Stimulated activated naive CD4-positive, alpha-beta T cell (primary cell): Measurements from ENCODE around the gene SBF2.
"Not testable (repeated sequence)": the region's sequence is repeated elsewhere in the genome, so short reads cannot be mapped to it uniquely, and the experiment has no call there.

ENCODE experiments used
- DNase-seq, 6 experiments: peaks; one replicate each; lab custom pipeline; 2025; lab: John Stamatoyannopoulos, UW

Gene SBF2

DNA sequence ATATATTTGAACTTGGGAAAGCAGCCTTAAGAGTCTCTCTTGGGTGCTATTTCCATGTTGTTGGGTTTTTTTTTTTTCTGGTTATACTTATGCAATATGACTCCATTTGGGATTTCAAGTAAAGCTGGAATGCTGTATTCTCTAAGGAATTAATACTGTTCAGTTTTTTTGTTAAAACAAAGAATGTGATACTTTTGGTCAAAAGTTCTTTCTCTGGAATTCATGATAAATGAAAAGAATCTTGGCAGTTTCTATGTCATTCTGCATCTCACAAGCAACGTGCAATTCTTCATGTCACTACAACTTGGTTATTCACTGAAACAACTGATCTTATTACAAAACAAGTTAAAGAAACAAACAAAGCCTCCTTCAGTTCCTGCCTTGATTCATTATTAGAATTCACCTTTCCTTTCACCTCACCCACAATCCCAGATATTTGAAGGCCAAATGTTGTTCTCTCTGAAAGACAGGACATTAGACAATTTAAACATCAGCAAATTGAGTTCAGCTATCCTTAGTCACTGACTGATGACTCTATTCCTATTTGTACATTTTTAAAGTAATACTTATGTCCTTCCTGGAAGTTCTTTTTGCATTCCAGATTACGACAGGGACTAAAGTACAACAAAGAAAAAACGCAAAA lies 176.2 kb downstream of the SBF2 start:
- DNase-seq = no peak

DNA sequence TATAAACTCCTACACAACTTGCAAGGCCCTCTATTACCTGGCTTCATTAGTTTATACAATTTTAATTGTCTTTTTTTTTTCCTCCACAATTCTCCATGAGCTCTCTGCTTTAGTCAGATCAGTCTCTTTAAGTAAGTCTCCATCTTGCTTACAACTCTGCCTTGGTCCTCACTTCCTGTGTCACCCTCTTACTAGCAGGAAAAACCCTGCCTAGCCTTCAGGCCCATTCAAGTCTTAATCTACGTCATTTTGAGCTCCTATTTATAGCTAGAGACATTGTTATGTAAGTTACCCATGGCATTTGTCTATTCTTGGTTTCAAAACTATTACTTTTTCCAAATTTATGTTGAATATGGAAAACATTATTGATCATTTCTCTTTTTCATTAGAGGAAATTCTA lies 177.4 kb downstream of the SBF2 start:
- no peak for DNase-seq

DNA sequence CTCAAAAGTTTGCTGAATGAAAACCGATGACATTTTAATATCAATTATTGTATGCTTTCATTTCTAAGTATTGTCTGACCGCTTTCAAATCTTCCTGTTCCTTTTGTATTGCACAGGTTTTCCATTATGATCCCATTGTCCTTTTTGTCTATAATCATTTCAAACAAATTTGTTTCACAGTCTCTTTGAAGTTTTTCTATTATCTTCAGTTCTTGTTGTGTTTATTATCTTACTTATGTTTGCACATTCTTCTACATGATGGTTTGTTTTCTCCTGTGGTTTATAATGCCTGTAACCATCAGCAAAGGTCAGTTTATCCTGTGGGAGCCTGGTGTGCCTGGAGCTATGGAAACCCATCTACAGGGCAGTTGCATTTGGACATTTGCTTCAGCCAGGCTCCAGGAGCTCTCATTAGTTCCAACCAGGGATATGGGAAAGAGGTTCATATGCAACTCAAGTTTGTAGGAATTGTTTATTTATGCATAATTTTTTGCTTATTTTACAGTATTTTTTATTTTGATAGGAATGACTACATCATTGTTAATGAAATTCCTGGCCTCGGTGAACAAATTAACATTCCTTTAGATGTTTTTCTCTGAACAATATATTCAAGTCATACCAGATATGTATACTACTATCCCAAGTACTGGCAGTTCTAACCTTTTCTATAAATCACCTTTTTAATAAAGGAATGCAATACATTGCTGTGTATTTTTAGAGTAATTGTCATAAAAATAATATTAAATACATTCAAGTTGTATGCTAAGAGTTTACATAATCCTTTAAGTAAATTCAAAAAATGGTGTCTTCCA lies 179.2 kb downstream of the SBF2 start:
- DNase-seq = no peak

DNA sequence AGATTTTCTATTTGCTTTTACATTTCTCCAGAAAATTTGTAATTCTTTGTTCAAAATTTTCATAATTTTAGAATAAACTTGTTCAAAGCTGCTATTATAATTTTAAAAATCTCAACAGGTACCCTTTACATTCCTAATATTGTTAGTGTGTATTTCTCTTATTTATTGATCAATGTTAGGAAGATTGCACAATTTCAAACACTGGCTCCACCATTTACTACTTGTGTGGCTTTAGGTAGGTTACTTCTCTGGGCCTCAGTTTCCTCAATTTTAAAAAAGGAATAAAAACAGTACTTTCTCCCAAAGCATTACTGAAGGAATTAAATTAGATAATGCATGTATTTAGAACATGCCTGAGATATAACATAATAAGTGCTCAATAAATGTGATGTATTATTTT lies 180.2 kb downstream of the SBF2 start:
- no peak for DNase-seq

DNA sequence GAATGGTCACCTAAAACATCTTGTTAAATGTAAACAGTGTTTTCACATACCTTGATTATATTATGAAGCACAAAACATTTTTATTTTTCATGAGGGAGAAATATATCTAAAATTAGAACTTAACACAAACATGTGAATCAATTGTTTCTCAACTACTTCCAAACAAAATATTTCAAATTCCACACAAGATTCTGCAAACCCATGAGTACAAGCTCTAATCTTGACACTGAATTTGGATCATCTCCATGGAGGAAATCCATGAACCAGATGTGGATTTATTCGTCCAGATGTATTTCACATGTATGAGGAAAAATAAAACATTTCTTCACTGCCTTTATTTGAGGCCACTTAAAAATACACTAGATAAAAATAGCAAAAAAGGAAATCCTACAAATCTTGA lies 184.2 kb downstream of the SBF2 start:
- no peak for DNase-seq

DNA sequence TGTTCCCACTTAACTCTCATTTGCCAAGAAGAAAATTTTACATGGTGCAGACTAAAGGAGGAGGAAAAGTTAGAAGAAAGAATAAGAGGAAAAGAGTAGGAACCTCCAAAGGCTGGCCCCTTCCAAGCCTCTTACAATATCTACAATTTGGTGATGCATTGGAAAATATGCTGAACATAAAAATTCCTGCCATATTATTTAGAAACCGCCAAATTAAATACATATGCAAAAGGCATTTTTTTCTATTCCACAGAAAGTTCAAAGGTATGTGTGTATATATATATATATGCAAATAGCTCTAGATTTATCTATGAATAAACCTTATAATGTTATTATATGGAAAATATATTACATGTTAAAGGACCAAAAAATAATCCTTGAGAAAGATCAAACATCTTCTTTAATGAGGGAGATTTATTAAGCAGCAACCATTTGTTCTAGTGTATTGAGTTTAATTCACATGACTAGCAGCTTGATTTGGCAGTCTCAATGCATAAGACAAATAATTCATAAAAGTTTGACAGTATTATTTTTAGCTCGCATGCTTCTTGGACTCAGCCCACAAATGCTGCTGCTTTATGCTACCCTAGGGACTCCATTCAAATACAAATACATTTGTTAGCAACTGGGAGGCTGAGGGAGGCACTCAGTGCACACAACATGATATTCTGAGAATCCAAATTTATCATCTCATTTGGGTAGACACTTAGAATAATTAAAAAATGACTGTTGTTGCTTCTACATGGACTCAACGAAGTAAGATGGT lies 184.9 kb downstream of the SBF2 start:
- DNase-seq = no peak

DNA sequence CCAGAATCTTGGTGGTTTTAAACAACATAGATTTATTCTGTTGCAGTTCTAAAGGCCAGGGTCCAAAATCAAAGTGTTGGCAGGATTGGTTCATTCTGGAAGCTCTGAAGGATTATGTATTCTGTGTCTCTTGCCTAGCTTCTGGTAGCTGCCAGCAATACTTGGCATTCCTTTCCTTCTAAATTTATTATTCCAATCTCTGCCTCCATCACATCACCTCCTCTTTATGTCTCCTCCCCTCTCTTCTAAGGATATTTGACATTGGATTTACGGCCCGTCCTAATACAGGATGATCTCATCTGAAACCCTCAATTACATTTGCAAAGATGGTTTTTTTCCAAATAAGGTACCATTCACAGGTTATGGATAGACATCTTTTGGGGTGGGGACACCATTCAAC lies 186.5 kb downstream of the SBF2 start:
- no peak for DNase-seq

DNA sequence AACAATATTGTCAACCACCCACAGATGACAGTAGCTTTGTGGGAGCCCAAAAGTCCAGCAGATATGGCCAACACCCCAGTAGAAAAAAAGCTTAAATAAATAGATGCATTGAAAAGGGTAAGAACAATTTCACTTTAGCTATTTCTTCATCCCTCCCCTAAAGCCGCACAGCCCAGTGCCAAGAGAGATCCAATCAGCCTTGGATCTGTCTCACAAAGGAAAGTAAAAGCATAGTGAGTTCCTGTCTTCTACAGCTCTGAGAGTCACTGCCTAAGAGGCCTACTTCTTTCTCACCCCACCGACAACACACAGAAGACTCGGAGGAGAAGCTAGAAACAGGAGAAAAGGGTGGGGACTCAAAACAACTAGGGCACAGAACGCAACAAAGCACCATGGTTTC lies 196.4 kb downstream of the SBF2 start:
- DNase-seq = no peak

DNA sequence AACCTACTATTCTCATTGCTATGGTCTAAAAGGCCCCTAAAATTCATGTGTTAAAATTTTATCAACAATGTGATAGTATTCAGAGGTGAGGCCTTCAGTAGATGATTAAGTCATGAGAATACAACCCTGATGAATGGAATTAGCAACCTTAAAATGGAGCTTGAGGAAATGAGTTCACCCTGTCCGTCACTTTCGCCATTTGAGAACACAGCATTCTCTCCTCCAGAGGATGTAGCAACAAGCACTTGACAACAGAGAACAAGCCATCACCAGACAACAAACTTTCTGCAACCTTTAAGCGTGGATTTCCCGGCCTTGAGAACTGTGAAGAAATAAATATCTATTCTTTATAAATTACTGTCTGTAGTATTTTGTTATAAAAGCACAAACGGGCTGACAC lies 197.0 kb downstream of the SBF2 start:
- no peak for DNase-seq

DNA sequence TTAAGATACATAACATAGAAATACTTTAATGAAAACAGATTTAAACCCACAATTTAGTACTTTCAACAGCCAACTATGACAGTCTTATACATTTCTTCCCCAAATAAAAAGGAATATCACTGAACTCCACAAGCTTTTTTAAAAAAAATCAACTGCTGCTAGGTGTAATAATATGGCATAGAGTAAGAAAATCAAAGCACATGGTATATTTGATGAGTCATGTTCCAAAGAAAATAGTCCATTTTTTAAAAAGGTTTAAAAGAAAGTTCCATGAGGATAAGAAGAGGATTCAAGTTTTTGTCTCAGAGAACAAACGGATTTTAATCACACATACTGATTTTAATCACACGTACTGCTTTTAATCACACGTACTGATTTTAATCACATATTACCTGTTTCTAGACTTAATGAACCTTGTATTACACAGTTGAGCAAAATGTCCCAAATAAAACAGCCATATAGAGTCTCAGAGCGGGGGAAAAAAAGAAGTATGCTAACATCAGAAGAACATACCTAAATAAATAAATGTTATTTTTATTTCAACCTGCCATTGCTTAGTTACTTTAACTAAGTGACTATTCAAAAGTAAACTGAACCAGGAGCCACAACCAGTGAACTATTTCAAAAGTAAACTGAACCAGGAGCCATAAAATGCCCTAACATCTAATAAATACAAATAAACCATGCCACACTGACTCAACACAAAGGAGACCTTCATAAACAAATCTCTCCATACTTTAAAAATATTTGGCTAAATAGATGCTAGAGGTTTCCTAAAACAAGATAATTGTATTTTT lies 198.4 kb downstream of the SBF2 start:
- DNase-seq = no peak

DNA sequence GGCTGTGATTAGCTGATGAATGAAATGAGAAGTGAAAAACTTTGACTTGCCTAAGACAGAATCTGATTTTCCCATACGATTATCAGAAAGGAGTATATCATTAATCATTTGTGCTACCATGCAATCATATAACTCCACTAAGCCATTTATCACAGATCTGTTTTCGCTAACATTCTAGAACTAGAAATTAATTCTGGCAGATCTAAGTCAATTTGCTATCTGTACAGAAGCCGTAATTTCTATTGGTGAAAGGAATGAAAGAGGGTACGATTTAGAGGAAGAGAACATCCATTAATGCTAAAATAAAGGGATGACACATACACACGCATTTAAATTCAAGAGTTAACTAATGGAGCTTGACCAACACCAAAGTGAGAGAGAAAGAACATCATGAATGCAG lies 201.6 kb downstream of the SBF2 start:
- DNase-seq = no peak

DNA sequence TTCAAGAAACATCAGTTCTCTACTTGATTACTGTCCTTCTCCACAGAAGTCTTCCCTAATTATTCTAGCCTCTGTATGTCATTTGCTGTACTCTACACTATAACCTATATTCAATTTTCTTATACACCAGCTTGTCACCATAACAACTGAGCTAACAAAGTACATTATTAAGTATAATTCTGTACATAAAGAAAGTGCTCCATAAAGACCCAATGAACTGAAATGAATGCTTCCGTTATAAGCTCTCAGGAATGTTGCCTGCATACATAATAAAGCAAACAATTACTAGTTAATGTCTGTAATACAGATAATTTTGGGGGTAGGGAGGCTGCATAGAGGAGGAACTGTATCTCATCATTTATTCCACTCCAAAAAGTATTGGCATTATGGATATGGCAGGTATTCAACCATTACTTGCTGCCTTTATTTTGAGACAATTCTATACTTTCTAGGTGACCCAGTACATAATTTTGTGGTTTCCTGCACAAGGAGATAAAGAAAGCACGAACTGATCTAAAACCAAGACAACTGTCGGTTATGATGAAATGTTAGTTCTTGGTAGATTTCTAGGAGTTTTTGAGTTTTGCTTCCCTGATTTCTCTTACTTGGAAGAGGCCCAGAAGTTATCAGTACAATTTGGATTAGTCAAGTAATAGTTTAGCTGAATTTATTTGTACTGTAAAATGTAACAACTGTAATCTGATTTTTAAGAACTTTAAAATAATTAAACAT lies 202.5 kb downstream of the SBF2 start:
- DNase-seq = no peak

DNA sequence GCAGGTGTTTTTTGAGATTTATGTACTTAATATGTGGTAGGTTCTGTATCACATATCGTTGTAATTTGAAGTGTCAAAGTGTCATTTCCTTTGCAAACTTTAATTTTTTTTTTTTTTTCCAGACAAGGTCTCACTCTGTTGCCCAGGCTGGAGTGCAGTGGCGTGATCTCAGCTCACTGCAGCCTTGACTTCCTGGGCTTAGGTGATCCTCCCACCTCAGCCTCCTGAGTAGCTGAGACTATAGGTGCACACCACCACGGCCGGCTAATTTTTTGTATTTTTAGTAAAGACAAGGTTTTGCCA lies 206.1 kb downstream of the SBF2 start:
- DNase-seq = not testable (repeated sequence)

DNA sequence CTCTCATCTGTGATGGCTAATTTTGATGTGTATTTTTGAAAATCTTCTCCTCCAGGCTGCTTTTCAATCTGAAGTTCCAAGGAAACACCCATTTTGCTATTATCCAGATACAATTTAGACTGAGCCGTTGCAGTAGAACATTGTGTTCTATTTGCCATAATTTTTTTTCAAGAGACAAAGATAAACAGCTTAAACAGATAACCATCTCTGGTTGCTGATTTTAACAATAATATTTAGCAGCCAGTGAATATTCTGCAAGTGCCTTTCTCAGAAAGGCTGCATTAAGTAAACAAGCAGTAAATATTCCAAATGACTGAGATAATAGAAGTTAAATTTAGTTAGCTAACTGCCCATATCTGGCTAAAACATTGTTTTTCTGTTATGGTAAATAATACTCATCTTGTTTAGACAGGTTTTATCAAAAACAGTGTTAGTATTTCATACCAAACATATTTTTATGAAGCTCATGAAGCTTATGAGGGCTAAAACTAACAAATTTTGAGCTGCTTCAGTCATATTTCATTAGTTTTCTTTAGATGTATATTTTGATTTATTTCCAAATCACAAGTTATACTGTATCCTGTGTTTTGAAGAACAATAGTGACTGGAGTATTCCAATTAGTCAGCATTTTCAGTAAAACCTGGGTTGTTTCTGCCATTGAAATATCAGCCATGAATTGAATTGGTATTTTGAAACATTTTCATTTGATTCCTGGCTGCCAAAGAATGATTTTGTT lies 206.7 kb downstream of the SBF2 start:
- no peak for DNase-seq

DNA sequence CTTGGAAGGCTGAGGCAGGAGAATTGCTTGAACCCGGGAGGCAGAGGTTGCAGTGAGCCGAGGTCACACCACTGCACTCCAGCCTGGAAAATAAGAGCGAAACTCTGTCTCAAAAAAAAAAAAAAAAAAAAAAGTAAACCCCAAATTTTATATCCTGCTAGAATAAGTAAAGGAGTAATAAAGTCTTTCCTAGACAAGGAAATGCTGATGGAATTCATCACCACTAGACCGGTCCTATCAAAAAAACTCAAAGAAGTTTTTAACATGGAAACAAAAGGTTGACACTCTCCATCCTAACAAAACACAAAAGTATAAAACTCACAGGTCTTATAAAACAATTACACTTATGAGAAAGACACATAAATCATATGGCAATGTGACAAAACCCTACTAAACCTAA lies 213.9 kb downstream of the SBF2 start:
- no peak for DNase-seq

DNA sequence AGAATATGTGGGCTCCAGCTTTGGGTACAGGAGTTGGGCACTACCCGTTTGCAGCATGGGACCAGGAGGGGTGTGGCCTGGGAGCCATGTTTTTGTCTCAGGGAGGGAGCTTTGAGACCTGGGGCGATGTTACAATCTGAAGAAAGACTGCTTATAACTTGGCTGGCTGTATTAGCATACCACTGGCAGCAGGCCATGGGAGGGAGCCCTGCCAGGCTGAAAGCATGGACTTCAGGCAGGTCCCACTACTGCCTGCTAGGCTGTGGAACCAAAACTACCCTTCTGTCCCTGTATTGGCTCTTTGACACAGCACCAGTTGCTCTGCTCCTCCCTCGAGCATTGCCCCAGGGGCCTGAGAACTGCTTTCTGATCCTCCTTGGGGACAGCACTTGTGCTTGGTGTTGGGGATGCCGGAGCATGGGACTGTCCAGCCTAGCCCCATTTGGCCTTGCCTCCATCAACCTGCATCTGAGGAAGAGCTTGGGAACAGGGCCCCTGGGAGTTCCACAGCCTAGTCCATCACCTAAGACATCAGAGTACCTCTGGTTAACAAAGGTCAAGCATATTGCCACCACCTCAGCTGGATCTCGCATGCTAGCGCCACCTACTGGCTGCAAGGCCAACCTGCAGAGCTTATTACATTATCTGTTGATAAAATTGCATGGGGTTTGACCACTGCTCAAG lies 217.4 kb downstream of the SBF2 start:
- no peak for DNase-seq

DNA sequence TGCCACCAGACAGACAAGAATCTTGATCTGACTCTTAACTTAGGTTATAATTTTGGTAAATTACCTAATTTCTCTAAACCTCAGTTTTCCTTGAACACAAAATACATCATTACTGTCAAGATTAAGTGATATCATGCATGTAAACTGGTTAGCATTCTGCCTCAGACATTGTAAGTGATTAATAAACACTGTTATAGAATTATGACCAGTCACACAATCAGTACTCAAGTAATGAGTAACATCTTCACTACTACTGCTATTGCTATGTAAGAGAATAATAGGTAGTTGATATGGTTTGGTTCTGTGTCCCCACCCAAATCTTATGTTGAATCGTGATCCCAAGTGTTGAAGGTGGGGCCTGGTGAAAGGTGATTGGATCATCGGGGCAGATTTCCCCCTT lies 218.9 kb downstream of the SBF2 start:
- no peak for DNase-seq

DNA sequence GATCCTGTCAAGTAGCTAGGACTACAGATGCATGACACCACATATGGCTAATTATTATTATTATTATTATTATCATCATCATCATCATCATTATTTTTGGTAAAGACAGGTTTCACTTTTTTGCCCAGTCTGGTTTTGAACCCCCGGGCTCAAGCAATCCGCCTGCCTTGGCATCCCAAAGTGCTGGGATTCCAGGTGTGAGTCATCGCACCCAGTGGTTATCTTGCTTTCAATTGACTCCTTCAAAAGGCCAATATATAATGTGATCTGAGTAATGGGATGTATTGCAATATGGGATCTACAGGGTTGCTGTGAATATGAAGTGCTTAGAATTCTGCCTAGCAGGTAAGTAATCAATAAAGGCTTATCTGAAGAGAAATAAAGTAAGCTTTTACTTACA lies 221.2 kb downstream of the SBF2 start:
- no peak for DNase-seq

DNA sequence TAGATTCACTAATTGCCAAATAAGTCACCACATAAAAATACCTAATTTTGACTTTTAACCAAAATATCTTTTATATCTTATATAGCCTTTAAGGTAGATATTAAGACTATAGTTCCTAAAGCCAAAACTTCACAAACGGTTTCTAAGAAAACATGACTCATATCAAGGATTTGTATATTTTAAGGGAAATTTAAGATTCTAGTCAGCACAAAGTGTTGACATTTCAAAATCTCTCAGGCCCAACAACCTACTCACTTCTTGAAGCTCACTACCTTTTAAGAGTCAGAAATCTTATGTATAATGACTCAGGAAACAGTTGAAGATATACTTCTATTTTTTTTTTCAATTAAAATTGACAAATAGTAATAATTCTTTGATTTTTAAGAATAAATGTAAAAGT lies 221.9 kb downstream of the SBF2 start:
- no peak for DNase-seq

DNA sequence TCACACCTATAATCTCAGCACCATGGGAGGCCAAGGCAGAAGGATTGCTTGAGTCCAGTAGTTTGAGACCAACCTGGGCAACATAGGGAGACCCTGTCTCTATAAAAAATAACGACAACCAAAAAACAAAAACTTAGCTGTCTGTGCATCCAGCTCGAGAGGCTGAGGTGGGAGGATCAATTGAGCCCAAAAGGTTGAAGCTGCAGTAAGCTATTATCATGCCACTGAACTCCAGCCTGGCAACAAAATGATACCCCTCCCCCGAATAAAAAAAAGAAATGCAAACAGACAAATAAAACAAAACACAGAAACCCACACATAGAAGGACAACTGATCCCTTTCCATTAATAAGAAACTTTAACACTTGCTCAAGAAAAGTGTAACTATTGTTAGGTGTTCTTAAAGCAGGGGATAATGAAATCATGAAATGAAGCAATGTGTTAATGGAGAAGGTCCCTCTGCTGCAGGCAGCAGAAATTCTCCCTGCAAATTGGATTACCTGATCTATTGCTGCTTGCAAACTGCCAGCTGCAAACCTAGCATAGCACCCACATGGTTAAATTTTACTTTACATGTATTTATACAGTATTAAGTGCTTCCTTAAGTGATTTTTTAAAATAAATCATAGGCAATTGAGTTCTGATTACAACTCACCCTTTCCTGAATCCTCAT lies 226.3 kb downstream of the SBF2 start:
- no peak for DNase-seq
